Neural cell (in vitro differentiated cells): ENCODE data around the gene ZNF277. TPM values are rescaled to one million over a fixed set of nuclear protein-coding genes. Genes with fewer than 3 reads are reported as not detected.

Source experiments
- H2AFZ ChIP-seq: fragments of 200-600, 300-800 bp; sonication (generic), shearing (Covaris generic); 2 replicates; pipeline ENCODE4 v1.6.0; 2014; ENCODE audit warnings: low read depth, mild to moderate bottlenecking, antibody characterized with exemption, low read length, moderate library complexity
- H3F3A ChIP-seq: fragments of 200-600 bp; shearing (Covaris generic); 2 replicates; pipeline ENCODE4 v1.6.1; 2016; ENCODE audit warnings: mild to moderate bottlenecking, moderate library complexity, mixed read lengths, antibody characterized with exemption, low read length; ENCODE audit not compliant: insufficient read depth, poor library complexity, severe bottlenecking
- H3K27ac ChIP-seq: fragments of 200-600, 300-800 bp; sonication (generic), shearing (Covaris generic); 2 replicates; pipeline ENCODE4 v1.5.1; 2014; ENCODE audit warnings: mild to moderate bottlenecking, low read length, moderate library complexity
- H3K27me3 ChIP-seq: fragments of 300-800, 200-600 bp; sonication (generic), shearing (Covaris generic); 2 replicates; pipeline ENCODE4 v1.6.0; 2014; ENCODE audit warnings: mild to moderate bottlenecking, low read depth, low read length, moderate library complexity; ENCODE audit not compliant: insufficient read depth
- H3K36me3 ChIP-seq: fragments of 300-800, 200-600 bp; sonication (generic), shearing (Covaris generic); 2 replicates; pipeline ENCODE4 v1.5.1; 2014; ENCODE audit warnings: mild to moderate bottlenecking, antibody characterized with exemption, low read length, moderate library complexity; ENCODE audit not compliant: insufficient read depth
- H3K4me2 ChIP-seq: fragments of 300-800, 200-600 bp; sonication (generic), shearing (Covaris generic); 2 replicates; pipeline ENCODE4 v1.6.0; 2014; ENCODE audit warnings: mild to moderate bottlenecking, low read length
- H3K4me3 ChIP-seq: fragments of 300-800, 200-600 bp; sonication (generic), shearing (Covaris generic); 2 replicates; pipeline ENCODE4 v1.5.1; 2014; ENCODE audit warnings: mild to moderate bottlenecking, low read length, moderate library complexity
- H3K79me2 ChIP-seq: fragments of 200-600 bp; shearing (Covaris generic); replicated peaks from 2 replicates; pipeline ENCODE4 v1.6.0; 2014; ENCODE audit warnings: mild to moderate bottlenecking, low read length, moderate library complexity; ENCODE audit not compliant: insufficient read depth
- H3K9ac ChIP-seq: fragments of 300-800, 200-600 bp; sonication (generic), shearing (Covaris generic); 2 replicates; pipeline ENCODE4 v1.6.1; 2016; ENCODE audit warnings: mild to moderate bottlenecking, low read length, mixed read lengths
- H3K9me2 ChIP-seq: fragments of 200-600 bp; shearing (Covaris generic); 2 replicates; pipeline ENCODE4 v1.6.1; 2016; ENCODE audit warnings: mild to moderate bottlenecking, low read length, mixed read lengths; ENCODE audit not compliant: insufficient read depth
- H3K9me3 ChIP-seq: fragments of 200-600, 300-800 bp; sonication (generic), shearing (Covaris generic); 2 replicates; pipeline ENCODE4 v1.6.1; 2016; ENCODE audit warnings: mild to moderate bottlenecking, mixed run types, low read length, moderate library complexity, mixed read lengths
- H4K20me1 ChIP-seq: fragments of 200-600 bp; shearing (Covaris generic); 2 replicates; pipeline ENCODE4 v1.6.1; 2016; ENCODE audit warnings: mild to moderate bottlenecking, mixed run types; ENCODE audit not compliant: insufficient read depth
- EP300 ChIP-seq: fragments of 450-650 bp; conservative IDR thresholded peaks from 2 replicates; pipeline ENCODE4 v1.6.1; 2014; ENCODE audit warnings: antibody characterized with exemption, mild to moderate bottlenecking, moderate library complexity; ENCODE audit not compliant: poor library complexity, severe bottlenecking
- EZH2 ChIP-seq: fragments of 200-600, 300-800 bp; shearing (Covaris generic), sonication (generic); IDR thresholded peaks from 2 replicates; pipeline ENCODE4 v1.6.1; 2014; ENCODE audit warnings: antibody characterized with exemption, low read length, borderline replicate concordance, mild to moderate bottlenecking; ENCODE audit not compliant: insufficient read depth, poor library complexity, severe bottlenecking
- MXI1 ChIP-seq: fragments of 450-650 bp; conservative IDR thresholded peaks from 2 replicates; pipeline ENCODE4 v1.6.1; 2014; ENCODE audit warnings: antibody characterized with exemption, mild to moderate bottlenecking; ENCODE audit not compliant: poor library complexity, severe bottlenecking
- POLR2AphosphoS5 ChIP-seq: IDR thresholded peaks from 2 replicates; pipeline ENCODE4 v1.6.1; 2012
- RAD21 ChIP-seq: fragments of 450-650 bp; conservative IDR thresholded peaks from 2 replicates; pipeline ENCODE4 v1.6.1; 2014; ENCODE audit warnings: antibody characterized with exemption, mild to moderate bottlenecking, moderate library complexity
- SMC3 ChIP-seq: fragments of 450-650 bp; conservative IDR thresholded peaks from 2 replicates; pipeline ENCODE4 v1.6.1; 2014; ENCODE audit warnings: antibody characterized with exemption, mild to moderate bottlenecking, moderate library complexity; ENCODE audit not compliant: poor library complexity
- TAF1 ChIP-seq: IDR thresholded peaks from 2 replicates; pipeline ENCODE4 v1.6.1; 2012; ENCODE audit warnings: low read depth
- polyA plus RNA-seq: library from polyadenylated mRNA; depleted of rRNA; stranded (reverse); fragments of >200 nt; gene quantifications from 2 replicates; pipeline ENCODE4 v1.2.3, GENCODE V29; 2014
- TF ChIP-seq, protein P1 (sequence below): fragments of 450-650 bp; IDR thresholded peaks from 2 replicates; pipeline ENCODE4 v1.5.1; 2014; ENCODE audit warnings: antibody characterized with exemption, mild to moderate bottlenecking, moderate library complexity; ENCODE audit not compliant: poor library complexity, severe bottlenecking
- TF ChIP-seq, protein P2 (sequence below): IDR thresholded peaks from 2 replicates; pipeline ENCODE4 v1.6.1; 2012; ENCODE audit warnings: borderline replicate concordance

Gene ZNF277
- polyA plus RNA-seq, 1 donor from 2014 or later: 30.0 TPM

DNA sequence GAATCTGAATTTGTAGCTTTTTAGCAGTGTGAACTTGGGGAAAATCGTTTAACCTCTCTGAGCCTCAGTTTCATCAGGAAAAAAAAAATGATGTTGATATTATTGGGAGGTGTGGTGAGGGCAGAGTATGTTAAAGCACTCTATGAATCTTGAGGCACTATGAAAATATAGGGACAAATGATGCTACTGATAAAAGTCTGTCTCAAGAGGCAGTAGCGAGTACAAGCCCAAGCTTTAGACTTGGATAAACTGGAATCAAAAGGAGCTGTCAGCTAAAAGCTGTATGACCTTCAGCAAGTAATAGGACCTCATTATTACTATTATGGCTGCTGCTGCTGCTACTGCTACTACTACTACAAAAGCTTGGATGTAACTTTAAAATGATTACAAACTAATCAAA, 8.4 kb downstream of the ZNF277 start:
- Histone ChIP-seq H3K79me2 (peaks cover 17% of the 10 kb centered on the region), H3K27ac (no peak overlapping the region), H3K27me3 (no peaks in the 10 kb centered on the region), H3K4me2 (no peak overlapping the region), H3K9me2 (no peaks in the 10 kb centered on the region), H4K20me1 (no peaks in the 10 kb centered on the region), H3K9me3 (no peaks in the 10 kb centered on the region), H3K9ac (no peak overlapping the region), H3K4me3 (no peak overlapping the region), H3K36me3 (no peaks in the 10 kb centered on the region), H3F3A (no peaks in the 10 kb centered on the region), H2AFZ (no peak overlapping the region)
- no peak for TF ChIP-seq MXI1
- TF ChIP-seq, protein P1, sequence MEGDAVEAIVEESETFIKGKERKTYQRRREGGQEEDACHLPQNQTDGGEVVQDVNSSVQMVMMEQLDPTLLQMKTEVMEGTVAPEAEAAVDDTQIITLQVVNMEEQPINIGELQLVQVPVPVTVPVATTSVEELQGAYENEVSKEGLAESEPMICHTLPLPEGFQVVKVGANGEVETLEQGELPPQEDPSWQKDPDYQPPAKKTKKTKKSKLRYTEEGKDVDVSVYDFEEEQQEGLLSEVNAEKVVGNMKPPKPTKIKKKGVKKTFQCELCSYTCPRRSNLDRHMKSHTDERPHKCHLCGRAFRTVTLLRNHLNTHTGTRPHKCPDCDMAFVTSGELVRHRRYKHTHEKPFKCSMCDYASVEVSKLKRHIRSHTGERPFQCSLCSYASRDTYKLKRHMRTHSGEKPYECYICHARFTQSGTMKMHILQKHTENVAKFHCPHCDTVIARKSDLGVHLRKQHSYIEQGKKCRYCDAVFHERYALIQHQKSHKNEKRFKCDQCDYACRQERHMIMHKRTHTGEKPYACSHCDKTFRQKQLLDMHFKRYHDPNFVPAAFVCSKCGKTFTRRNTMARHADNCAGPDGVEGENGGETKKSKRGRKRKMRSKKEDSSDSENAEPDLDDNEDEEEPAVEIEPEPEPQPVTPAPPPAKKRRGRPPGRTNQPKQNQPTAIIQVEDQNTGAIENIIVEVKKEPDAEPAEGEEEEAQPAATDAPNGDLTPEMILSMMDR: peak; percentile 53

DNA sequence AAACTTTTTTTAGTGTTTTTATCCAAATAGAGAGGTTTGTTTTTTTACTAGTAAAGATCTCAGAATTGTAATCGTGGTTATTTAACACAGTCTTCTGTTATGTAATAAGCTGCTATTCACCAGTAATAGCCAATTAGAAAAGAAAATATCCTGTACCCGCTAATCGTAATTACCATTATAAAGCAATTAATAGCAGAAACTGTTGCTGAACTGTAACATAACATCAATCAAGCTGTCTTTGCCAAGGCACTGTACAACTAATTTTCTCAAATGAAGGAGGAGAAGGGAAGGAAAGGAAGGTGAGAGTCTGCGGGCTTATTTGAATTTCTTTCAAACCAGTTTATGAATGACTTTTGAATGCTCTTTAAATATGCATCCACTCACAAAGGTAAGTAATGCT, 9.3 kb downstream of the ZNF277 start:
- Histone ChIP-seq H3K9me3 (no peaks in the 10 kb centered on the region), H3K4me3 (no peak overlapping the region), H3F3A (no peaks in the 10 kb centered on the region), H3K27ac (no peak overlapping the region), H3K27me3 (no peaks in the 10 kb centered on the region), H3K9ac (no peak overlapping the region), H4K20me1 (no peaks in the 10 kb centered on the region), H2AFZ (no peak overlapping the region), H3K9me2 (no peaks in the 10 kb centered on the region), H3K4me2 (no peak overlapping the region), H3K79me2 (peaks cover 17% of the 10 kb centered on the region), H3K36me3 (no peaks in the 10 kb centered on the region)
- TF ChIP-seq, protein P2, sequence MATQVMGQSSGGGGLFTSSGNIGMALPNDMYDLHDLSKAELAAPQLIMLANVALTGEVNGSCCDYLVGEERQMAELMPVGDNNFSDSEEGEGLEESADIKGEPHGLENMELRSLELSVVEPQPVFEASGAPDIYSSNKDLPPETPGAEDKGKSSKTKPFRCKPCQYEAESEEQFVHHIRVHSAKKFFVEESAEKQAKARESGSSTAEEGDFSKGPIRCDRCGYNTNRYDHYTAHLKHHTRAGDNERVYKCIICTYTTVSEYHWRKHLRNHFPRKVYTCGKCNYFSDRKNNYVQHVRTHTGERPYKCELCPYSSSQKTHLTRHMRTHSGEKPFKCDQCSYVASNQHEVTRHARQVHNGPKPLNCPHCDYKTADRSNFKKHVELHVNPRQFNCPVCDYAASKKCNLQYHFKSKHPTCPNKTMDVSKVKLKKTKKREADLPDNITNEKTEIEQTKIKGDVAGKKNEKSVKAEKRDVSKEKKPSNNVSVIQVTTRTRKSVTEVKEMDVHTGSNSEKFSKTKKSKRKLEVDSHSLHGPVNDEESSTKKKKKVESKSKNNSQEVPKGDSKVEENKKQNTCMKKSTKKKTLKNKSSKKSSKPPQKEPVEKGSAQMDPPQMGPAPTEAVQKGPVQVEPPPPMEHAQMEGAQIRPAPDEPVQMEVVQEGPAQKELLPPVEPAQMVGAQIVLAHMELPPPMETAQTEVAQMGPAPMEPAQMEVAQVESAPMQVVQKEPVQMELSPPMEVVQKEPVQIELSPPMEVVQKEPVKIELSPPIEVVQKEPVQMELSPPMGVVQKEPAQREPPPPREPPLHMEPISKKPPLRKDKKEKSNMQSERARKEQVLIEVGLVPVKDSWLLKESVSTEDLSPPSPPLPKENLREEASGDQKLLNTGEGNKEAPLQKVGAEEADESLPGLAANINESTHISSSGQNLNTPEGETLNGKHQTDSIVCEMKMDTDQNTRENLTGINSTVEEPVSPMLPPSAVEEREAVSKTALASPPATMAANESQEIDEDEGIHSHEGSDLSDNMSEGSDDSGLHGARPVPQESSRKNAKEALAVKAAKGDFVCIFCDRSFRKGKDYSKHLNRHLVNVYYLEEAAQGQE: no peak
- TF ChIP-seq SMC3: no peak
- no peak for TF ChIP-seq POLR2AphosphoS5
- no peak for TF ChIP-seq MXI1
- TF ChIP-seq, protein P1: no peak
- no peak for TF ChIP-seq EZH2
- no peak for TF ChIP-seq TAF1
- no peak for TF ChIP-seq RAD21
- no peak for TF ChIP-seq EP300
